OCI-LY3 (cell line): ENCODE measurements around the gene AREL1.

Source experiments
- H2AFZ ChIP-seq: fragments of 200-600, 300-600 bp; shearing (Covaris generic); 2 replicates; pipeline ENCODE4 v1.6.0; 2014; ENCODE audit warnings: antibody characterized with exemption, low read depth, low read length
- H3K27ac ChIP-seq: fragments of 200-600, 300-600 bp; sonication (generic); 2 replicates; pipeline ENCODE4 v1.5.1; 2014; ENCODE audit warnings: mild to moderate bottlenecking, low read length, moderate library complexity, mixed read lengths
- H3K27me3 ChIP-seq: fragments of 200-600, 300-600 bp; sonication (generic); 2 replicates; pipeline ENCODE4 v1.6.1; 2014; ENCODE audit warnings: low read depth, low read length, mixed read lengths
- H3K36me3 ChIP-seq: fragments of 200-600, 300-600 bp; sonication (generic); replicated peaks from 2 replicates; pipeline ENCODE3; 2014; ENCODE audit warnings: low read depth, low read length, mixed read lengths
- H3K4me1 ChIP-seq: fragments of 300-600, 200-600 bp; sonication (generic); 2 replicates; pipeline ENCODE4 v1.6.1; 2014; ENCODE audit warnings: low read length, mixed read lengths
- H3K4me2 ChIP-seq: fragments of 200-600, 300-600 bp; sonication (generic); 2 replicates; pipeline ENCODE4 v1.6.1; 2014; ENCODE audit warnings: low read length, mixed read lengths
- H3K4me3 ChIP-seq: fragments of 300-600, 200-600 bp; sonication (generic); 2 replicates; pipeline ENCODE4 v1.5.1; 2014; ENCODE audit warnings: antibody characterized with exemption, mild to moderate bottlenecking, low read length, moderate library complexity
- H3K79me2 ChIP-seq: fragments of 300-600, 200-600 bp; shearing (Covaris generic); 2 replicates; pipeline ENCODE4 v1.6.1; 2014; ENCODE audit warnings: mild to moderate bottlenecking, low read length, mixed read lengths
- H3K9ac ChIP-seq: fragments of 300-600, 200-600 bp; shearing (Covaris generic); 2 replicates; pipeline ENCODE4 v1.6.0; 2014; ENCODE audit warnings: mild to moderate bottlenecking, low read length, moderate library complexity
- H3K9me3 ChIP-seq: fragments of 200-600, 300-600 bp; shearing (Covaris generic); 2 replicates; pipeline ENCODE4 v1.6.1; 2014; ENCODE audit warnings: low read length, mixed read lengths; ENCODE audit not compliant: insufficient read depth
- H4K20me1 ChIP-seq: fragments of 200-600, 300-600 bp; sonication (generic); 2 replicates; pipeline ENCODE4 v1.6.1; 2016; ENCODE audit warnings: low read length, mixed read lengths; ENCODE audit not compliant: insufficient read depth
- EZH2phosphoT487 ChIP-seq: fragments of 200-600 bp; shearing (Covaris generic); IDR thresholded peaks from 2 replicates; pipeline ENCODE4 v1.6.1; 2018; ENCODE audit warnings: antibody characterized with exemption, mixed run types, low read depth
- TF ChIP-seq, protein P1 (sequence below): fragments of 200-600, 300-600 bp; sonication (generic); IDR thresholded peaks from 2 replicates; pipeline ENCODE4 v1.5.1; 2014; ENCODE audit warnings: antibody characterized with exemption, low read length, low read depth

AREL1 gene

DNA sequence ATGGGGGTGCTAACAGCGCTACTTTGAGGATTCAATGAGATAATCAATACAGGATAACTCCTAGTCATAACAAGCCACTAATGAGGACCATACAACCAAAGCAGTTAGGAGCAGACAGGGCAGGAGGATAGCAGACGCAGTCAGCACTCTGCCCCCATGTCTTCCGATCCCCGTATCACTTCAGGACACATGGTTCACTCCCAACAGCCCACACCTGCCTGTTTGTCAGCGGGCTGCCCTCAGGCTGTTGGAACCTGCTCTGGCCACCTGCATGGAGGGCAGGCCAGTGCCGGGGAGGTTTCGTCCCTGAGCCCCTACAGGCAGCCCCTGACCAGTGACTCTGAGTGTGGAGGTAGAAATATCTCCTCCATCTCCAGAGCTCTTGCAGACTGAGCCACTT, 63.7 kb downstream of the AREL1 start:
- H3K27me3 ChIP-seq = no peaks in the 10 kb centered on the region

DNA sequence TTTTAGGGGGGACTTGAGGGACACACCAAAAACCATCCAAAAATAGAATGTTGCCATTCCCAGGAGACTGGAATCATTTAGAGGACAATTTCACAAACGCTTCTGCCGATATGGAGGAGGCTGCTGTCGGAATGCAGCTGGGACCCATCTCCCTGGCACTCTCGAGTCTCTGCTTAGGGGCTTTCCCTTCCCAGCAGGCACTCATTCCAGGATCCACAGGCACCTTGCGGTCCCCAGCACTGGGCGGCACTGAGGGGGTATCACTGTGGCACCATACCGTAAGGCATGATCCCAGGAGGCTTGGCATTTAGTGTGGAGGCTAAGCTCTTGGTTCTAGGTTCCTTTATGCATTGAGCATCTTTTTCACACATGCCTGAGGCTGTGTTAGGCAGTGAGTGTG, 64.3 kb downstream of the AREL1 start:
- Histone ChIP-seq H3K4me2 (no peak overlapping the region), H2AFZ (no peak overlapping the region), H3K9ac (no peak overlapping the region), H3K4me3 (no peak overlapping the region), H4K20me1 (no peaks in the 10 kb centered on the region), H3K27ac (no peak overlapping the region), H3K36me3 (no peaks in the 10 kb centered on the region), H3K79me2 (no peaks in the 10 kb centered on the region), H3K4me1 (no peaks in the 10 kb centered on the region), H3K9me3 (no peaks in the 10 kb centered on the region), H3K27me3 (no peaks in the 10 kb centered on the region)
- TF ChIP-seq, protein P1, sequence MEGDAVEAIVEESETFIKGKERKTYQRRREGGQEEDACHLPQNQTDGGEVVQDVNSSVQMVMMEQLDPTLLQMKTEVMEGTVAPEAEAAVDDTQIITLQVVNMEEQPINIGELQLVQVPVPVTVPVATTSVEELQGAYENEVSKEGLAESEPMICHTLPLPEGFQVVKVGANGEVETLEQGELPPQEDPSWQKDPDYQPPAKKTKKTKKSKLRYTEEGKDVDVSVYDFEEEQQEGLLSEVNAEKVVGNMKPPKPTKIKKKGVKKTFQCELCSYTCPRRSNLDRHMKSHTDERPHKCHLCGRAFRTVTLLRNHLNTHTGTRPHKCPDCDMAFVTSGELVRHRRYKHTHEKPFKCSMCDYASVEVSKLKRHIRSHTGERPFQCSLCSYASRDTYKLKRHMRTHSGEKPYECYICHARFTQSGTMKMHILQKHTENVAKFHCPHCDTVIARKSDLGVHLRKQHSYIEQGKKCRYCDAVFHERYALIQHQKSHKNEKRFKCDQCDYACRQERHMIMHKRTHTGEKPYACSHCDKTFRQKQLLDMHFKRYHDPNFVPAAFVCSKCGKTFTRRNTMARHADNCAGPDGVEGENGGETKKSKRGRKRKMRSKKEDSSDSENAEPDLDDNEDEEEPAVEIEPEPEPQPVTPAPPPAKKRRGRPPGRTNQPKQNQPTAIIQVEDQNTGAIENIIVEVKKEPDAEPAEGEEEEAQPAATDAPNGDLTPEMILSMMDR = no peak
- TF ChIP-seq EZH2phosphoT487 = no peak

More for the DNA sequence above, 63.7 kb downstream of the AREL1 start:
- Histone ChIP-seq H2AFZ (no peak overlapping the region), H3K36me3 (no peaks in the 10 kb centered on the region), H3K9ac (no peak overlapping the region), H4K20me1 (no peaks in the 10 kb centered on the region), H3K9me3 (no peaks in the 10 kb centered on the region), H3K79me2 (no peaks in the 10 kb centered on the region), H3K4me2 (no peak overlapping the region), H3K27ac (no peak overlapping the region), H3K4me3 (no peak overlapping the region), H3K4me1 (no peaks in the 10 kb centered on the region)
- TF ChIP-seq, protein P1 = no peak
- TF ChIP-seq EZH2phosphoT487 = no peak

DNA sequence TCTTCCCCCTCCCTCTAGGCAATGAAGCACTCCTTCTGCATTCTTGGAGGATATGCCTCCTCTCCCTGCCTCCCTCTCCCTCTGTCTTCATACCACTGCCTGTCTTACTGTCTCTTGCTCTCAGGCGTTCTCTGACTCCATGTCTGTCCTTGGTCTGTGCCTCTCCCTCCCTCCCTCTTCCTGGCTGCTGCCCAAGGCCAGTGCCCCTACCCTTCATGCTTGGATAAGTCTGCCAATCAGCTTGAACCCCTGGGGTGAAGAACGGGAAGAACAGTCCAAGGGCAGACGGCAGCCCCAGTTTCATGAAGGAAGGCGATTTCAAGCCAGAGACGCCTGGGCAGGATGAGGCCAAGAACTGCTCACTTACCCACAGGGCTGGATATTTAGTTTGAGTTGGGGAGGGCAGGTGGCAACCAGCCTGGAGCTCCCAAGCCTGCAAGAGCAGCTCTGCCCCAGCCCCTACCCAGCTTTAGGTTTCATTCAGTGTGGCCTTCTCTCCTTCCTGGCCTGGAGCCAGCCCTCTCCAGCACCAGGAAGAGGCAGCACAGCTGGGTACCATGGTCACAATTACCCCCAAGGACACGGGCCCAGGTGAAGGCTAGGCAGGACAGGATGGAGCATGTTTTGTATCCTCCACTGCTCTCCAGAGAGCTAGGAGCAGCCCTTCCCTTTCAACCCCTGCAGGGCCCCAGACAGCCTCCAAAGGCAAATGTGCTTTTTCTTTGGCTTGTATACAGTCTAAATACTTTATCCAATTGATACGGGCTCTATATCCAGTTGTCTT, 65.0 kb downstream of the AREL1 start:
- no peak overlapping the region for H3K4me3 ChIP-seq
- TF ChIP-seq, protein P1 = no peak
- TF ChIP-seq EZH2phosphoT487 = no peak
- H3K9ac ChIP-seq = no peak overlapping the region
- no peaks in the 10 kb centered on the region for H3K36me3 ChIP-seq
- no peaks in the 10 kb centered on the region for H3K27me3 ChIP-seq
- no peak overlapping the region for H3K27ac ChIP-seq
- no peaks in the 10 kb centered on the region for H3K4me1 ChIP-seq
- H3K9me3 ChIP-seq = no peaks in the 10 kb centered on the region
- no peaks in the 10 kb centered on the region for H3K79me2 ChIP-seq
- H2AFZ ChIP-seq = no peak overlapping the region
- no peaks in the 10 kb centered on the region for H4K20me1 ChIP-seq
- H3K4me2 ChIP-seq = no peak overlapping the region

DNA sequence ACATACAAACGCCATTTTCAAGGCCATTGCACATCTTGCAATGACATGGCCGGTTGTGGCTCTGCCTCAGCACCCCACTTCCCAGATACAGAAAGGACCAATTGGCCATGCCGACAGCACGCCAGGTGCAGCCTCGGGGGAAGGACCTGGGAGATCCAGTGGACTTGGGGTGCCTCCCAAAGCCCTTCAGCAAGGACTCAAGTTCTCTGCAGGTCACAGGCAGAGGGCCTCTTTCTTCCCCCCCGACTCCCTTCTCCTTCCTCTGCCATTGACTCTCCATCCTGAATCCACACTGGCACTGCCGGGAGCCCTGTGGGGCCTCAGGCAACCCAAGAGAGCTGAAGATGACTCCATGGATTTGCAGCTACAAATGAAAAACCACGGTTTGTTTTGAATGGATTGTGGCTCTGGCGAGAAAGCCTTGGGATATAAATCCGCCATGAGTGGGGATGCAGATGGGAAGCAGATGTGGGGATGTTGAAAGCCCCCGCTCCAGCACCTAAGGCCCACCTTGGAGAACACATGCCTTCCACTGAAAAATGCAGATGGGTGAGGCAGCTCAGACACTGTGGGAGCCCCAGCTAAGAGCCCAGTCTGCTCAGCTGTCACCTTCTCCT, 65.7 kb downstream of the AREL1 start:
- no peak overlapping the region for H2AFZ ChIP-seq

More for the DNA sequence above, 65.7 kb downstream of the AREL1 start:
- H4K20me1 ChIP-seq = no peaks in the 10 kb centered on the region
- no peak overlapping the region for H3K4me2 ChIP-seq
- no peaks in the 10 kb centered on the region for H3K4me1 ChIP-seq
- H3K9me3 ChIP-seq = no peaks in the 10 kb centered on the region
- H3K4me3 ChIP-seq = no peak overlapping the region
- H3K27me3 ChIP-seq = no peaks in the 10 kb centered on the region
- no peaks in the 10 kb centered on the region for H3K79me2 ChIP-seq
- no peak overlapping the region for H3K9ac ChIP-seq
- H3K36me3 ChIP-seq = no peaks in the 10 kb centered on the region
- no peak for TF ChIP-seq EZH2phosphoT487
- TF ChIP-seq, protein P1 = no peak
- no peak overlapping the region for H3K27ac ChIP-seq
